K562 (cell line): ENCODE results near the gene PPP1CB. TPM values are rescaled to one million over a fixed set of nuclear protein-coding genes. Genes with fewer than 3 reads are reported as not detected.

ENCODE experiments used
- ARID1B ChIP-seq: fragments of 450-650 bp; IDR thresholded peaks from 2 replicates; pipeline ENCODE4 v1.6.1; 2016; ENCODE audit warnings: antibody characterized with exemption, mild to moderate bottlenecking, inconsistent platforms
- BCL6 ChIP-seq: fragments of 250-450 bp; sonication (Bioruptor Pico); IDR thresholded peaks from 2 replicates; pipeline ENCODE4 v1.4.0; 2020
- BHLHE40 ChIP-seq: IDR thresholded peaks from 2 replicates; pipeline ENCODE4 v1.6.1; 2011; ENCODE audit warnings: low read length, improper control_type of control experiment
- CEBPB ChIP-seq: fragments of 450-650 bp; IDR thresholded peaks from 2 replicates; pipeline ENCODE4 v1.6.1; 2016; ENCODE audit warnings: missing genetic modification characterization, missing compliant biosample characterization
- CEBPZ ChIP-seq: fragments of 150-350 bp; IDR thresholded peaks from 2 replicates; pipeline ENCODE4 v1.6.1; 2014; ENCODE audit warnings: low read depth, mild to moderate bottlenecking, low read length, borderline replicate concordance
- FOXP1 ChIP-seq: sonication (generic); formaldehyde crosslinking; IDR thresholded peaks from 2 replicates; pipeline ENCODE4 v1.8.0; 2022; ENCODE audit warnings: mild to moderate bottlenecking, missing genetic modification reagents
- HMG20B ChIP-seq: fragments of 250-450 bp; sonication (Bioruptor Pico); IDR thresholded peaks from 2 replicates; pipeline ENCODE4 v1.5.0; 2021; ENCODE audit warnings: mild to moderate bottlenecking
- HMGN3 ChIP-seq: IDR thresholded peaks from 2 replicates; pipeline ENCODE4 v1.6.1; 2011; ENCODE audit warnings: borderline replicate concordance, low read depth, mild to moderate bottlenecking, mixed read lengths, low read length; ENCODE audit not compliant: insufficient read length; ENCODE audit errors: extremely low read depth
- KDM2B ChIP-seq: fragments of 250-450 bp; sonication (Bioruptor Pico); IDR thresholded peaks from 2 replicates; pipeline ENCODE4 v1.8.0; 2021; ENCODE audit warnings: mild to moderate bottlenecking, moderate library complexity
- MAFG ChIP-seq: fragments of 450-650 bp; conservative IDR thresholded peaks from 2 replicates; pipeline ENCODE4 v1.6.1; 2016; ENCODE audit warnings: missing genetic modification characterization, missing compliant biosample characterization
- MED1 ChIP-seq: sonication (generic); formaldehyde crosslinking; IDR thresholded peaks from 2 replicates; pipeline ENCODE4 v1.8.1; 2023; ENCODE audit warnings: missing genetic modification reagents, borderline replicate concordance
- MNT ChIP-seq, 2 experiments: fragments of 450-650 bp; conservative IDR thresholded peaks; 2 replicates each; pipeline ENCODE4 v1.6.1; 2017; ENCODE audit warnings: mild to moderate bottlenecking in 2 of 2, moderate library complexity in 2 of 2
- NR2C1 ChIP-seq, 2 experiments: fragments of 450-650 bp; IDR thresholded peaks; 2 replicates each; pipeline ENCODE4 v1.6.1; 2017; ENCODE audit warnings: mild to moderate bottlenecking in 2 of 2, antibody characterized with exemption in 1 of 2, inconsistent platforms in 1 of 2, missing compliant biosample characterization in 1 of 2, missing genetic modification characterization in 1 of 2
- PURB ChIP-seq: sonication (generic); formaldehyde crosslinking; IDR thresholded peaks from 2 replicates; pipeline ENCODE4 v1.9.0; 2021; ENCODE audit warnings: low read depth, mild to moderate bottlenecking, missing genetic modification reagents
- TAL1 ChIP-seq: fragments of 450-650 bp; IDR thresholded peaks from 2 replicates; pipeline ENCODE4 v1.6.1; 2016; ENCODE audit warnings: mild to moderate bottlenecking
- TEAD1 ChIP-seq, 2 experiments: fragments of 450-650 bp in 1 of 2; sonication (generic) in 1 of 2; formaldehyde crosslinking; IDR thresholded peaks; 2 replicates each; pipeline versions ENCODE4 v1.4.0 to v1.8.0; 2020 to 2022; ENCODE audit warnings: mild to moderate bottlenecking in 2 of 2, missing genetic modification reagents in 1 of 2
- TFE3 ChIP-seq: fragments of 450-650 bp; formaldehyde crosslinking; IDR thresholded peaks from 2 replicates; pipeline ENCODE4 v1.4.0; 2020; ENCODE audit warnings: mild to moderate bottlenecking, mixed read lengths
- TGIF2 ChIP-seq: sonication (generic); formaldehyde crosslinking; IDR thresholded peaks from 2 replicates; pipeline ENCODE4 v1.8.1; 2022; ENCODE audit warnings: mild to moderate bottlenecking, missing genetic modification reagents, moderate library complexity
- ZNF124 ChIP-seq: sonication (generic); formaldehyde crosslinking; IDR thresholded peaks from 2 replicates; pipeline ENCODE4 v1.8.1; 2022; ENCODE audit warnings: missing genetic modification reagents
- ZNF232 ChIP-seq: sonication (generic); formaldehyde crosslinking; IDR thresholded peaks from 2 replicates; pipeline ENCODE4 v1.8.0; 2022; ENCODE audit warnings: mild to moderate bottlenecking, missing genetic modification reagents
- ZNF589 ChIP-seq: fragments of 200-800 bp; sonication (Bioruptor generic); IDR thresholded peaks from 2 replicates; pipeline ENCODE4 v1.6.1; 2016; ENCODE audit warnings: low read depth, missing genetic modification characterization, missing compliant biosample characterization
- ZNF717 ChIP-seq: fragments of 250-450 bp; sonication (Bioruptor Pico); IDR thresholded peaks from 2 replicates; pipeline ENCODE4 v1.5.0; 2021
- polyA plus RNA-seq, 8 experiments: library from polyadenylated mRNA; depleted of rRNA in 4 of 8; stranded (reverse) in 5 of 8; unstranded in 3 of 8; fragments of >200 nt; fragmentation: Nextera tagmentation in 2 of 8; fragmentation: Illumina TruSeq in 1 of 8; extraction: Ambion mirVana in 2 of 8; extraction: Trizol in 1 of 8; gene quantifications; 2 replicates each; pipeline versions ENCODE4 v1.2.1 to v1.2.3, GENCODE V29; 2011 to 2014; ENCODE audit warnings: inconsistent platforms in 1 of 8, missing spikeins in 1 of 8
- total RNA-seq, 7 experiments: library from RNA; depleted of rRNA in 6 of 7; stranded (reverse); fragments of >200 nt in 6 of 7; fragmentation: Illumina TruSeq in 2 of 7; extraction: Trizol in 2 of 7; gene quantifications; 2 replicates each; pipeline versions ENCODE4 v1.2.1 to v1.2.3, GENCODE V29; 2011 to 2021; ENCODE audit warnings: low replicate concordance in 1 of 7

Gene PPP1CB
- total and polyA plus RNA-seq, 9 of the 15 experiments (the other 6 are each of a cell fraction or from before 2014, with no cell fraction given), result 25.6 to 118 (median 58.9) TPM

GRCh38 chr2:28750316-28751251 lies 1.0 kb upstream of the PPP1CB start (continued):
- TF ChIP-seq CEBPZ, result no peak
- TF ChIP-seq HMGN3, result no peak
- no peak for TF ChIP-seq NR2C1 (IDR thresholded peaks at IDR 0.05)
- TF ChIP-seq NR2C1 (tag; IDR thresholded peaks at IDR 0.05), result peak; percentile 8
- TF ChIP-seq BHLHE40, result no peak
- no peak for TF ChIP-seq PURB (CRISPR knock-in tag)
- no peak for TF ChIP-seq MED1 (CRISPR knock-in tag)
- no peak for TF ChIP-seq TGIF2 (CRISPR knock-in tag)
- TF ChIP-seq TAL1, result 0 out of 2 replicates have a peak, but pooled peaks have one; percentile 3
- 0 out of 2 replicates have a peak, but pooled peaks have one; percentile 60 for TF ChIP-seq BCL6 (CRISPR knock-in tag)
- TF ChIP-seq KDM2B (CRISPR knock-in tag), result no peak
- no peak for TF ChIP-seq TFE3 (CRISPR knock-in tag)
- TF ChIP-seq ARID1B, result 0 out of 2 replicates have a peak, but pooled peaks have one; percentile 14
- no peak for TF ChIP-seq FOXP1 (CRISPR knock-in tag)
- no peak for TF ChIP-seq HMG20B
- peak; percentile 74 for TF ChIP-seq CEBPB
- TF ChIP-seq MNT (conservative IDR thresholded peaks at IDR 0.05), result no peak; a peak in 1 of 4 replicates
- peak; percentile 47; the same call in 1 of the 2 replicates for TF ChIP-seq MAFG (tag)
- no peak for TF ChIP-seq ZNF232 (CRISPR knock-in tag)
- no peak for TF ChIP-seq ZNF124 (CRISPR knock-in tag)
- TF ChIP-seq TEAD1 (CRISPR knock-in tag; IDR thresholded peaks at IDR 0.05), result peak in 1 of 2 experiments; percentile 11; a peak in 1 of 4 replicates
- no peak for TF ChIP-seq ZNF717
- TF ChIP-seq ZNF589, result peak; percentile 50; the same call in 1 of the 2 replicates
